Measurements from ENCODE around the gene ARHGAP10.

The ARHGAP10 gene

GRCh38 chr4:147950261-147950660, 218.4 kb downstream of the ARHGAP10 start:
- DNase-seq (ENCODE audit: low spot score) = no peak

- DNase-seq (ENCODE audit: low spot score) = no peak
Measured at GRCh38 chr4:147950841-147951240, 219.0 kb downstream of the ARHGAP10 start.

DNA sequence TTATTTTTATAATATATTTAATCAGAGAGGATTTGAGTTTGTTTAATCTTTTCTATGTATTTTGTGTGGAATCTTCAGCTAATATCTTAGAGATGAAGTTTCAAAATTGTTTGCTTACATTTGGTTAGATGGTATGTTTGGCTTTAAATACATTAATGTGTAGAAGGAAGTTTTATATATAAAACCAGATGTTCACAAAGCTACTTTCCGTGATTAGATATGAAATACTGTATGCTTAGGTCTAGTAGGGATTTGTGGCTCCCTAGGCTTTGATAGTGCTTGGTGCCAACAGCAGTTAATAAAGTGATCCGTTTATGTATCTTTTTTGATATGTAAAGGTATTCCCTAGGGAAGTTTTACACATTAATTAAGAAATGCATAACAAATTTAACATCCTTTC, 223.0 kb downstream of the ARHGAP10 start:
- DNase-seq (ENCODE audit: low spot score) = no peak

GRCh38 chr4:147955827-147956558, 224.1 kb downstream of the ARHGAP10 start:
- DNase-seq (ENCODE audit: low spot score) = no peak

GRCh38 chr4:147957446-147957845, 225.6 kb downstream of the ARHGAP10 start:
- no peak for DNase-seq (ENCODE audit: low spot score)

DNA sequence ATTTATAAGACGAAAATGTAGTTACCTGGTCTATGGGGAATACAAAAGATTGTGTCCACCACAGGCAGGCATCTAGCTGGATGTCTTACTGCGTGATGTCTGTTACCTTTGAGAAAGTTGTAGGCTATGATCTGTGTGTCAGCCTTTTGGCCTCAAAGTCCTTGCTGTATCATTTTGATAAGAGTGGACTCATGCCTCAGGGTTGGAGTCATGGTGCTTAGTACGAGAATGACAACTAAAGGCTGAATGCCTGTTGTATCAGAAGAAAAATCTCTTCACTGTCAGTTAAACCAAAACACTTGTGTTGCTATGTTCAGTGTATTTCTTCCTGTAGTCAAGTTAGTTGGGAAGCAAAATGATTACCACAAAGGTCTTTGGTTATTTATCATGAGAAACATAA, 226.2 kb downstream of the ARHGAP10 start:
- DNase-seq (ENCODE audit: low spot score) = no peak

DNA sequence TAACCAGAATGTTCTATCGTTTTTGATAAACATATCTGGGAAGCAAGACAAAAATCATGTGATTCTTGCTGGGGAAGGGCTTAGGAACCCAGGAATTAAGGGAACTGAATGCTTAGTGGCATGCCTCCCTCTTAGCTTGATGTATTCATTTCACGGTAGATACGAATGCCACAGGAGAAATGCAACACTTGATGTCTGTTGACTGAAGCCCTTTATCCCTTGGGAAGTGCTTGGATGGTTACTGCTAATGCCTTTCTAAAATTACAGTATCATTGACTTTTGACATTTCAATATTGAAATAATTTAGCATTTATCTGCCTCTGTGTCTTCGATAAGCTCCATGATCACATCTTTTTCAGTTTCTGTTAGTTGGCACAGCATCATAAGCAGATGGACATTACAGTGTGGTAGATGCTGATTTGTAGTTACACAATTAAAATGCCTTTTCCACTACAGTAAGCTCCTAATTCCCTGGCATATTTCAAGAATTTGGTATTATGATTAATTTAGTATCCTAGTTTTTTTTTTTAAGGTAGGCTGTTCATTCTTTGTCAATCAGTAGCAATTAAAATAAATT, 226.7 kb downstream of the ARHGAP10 start:
- DNase-seq (ENCODE audit: low spot score) = no peak

- no peak for DNase-seq (ENCODE audit: low spot score)
Measured at GRCh38 chr4:147960971-147961370, 229.1 kb downstream of the ARHGAP10 start.

DNA sequence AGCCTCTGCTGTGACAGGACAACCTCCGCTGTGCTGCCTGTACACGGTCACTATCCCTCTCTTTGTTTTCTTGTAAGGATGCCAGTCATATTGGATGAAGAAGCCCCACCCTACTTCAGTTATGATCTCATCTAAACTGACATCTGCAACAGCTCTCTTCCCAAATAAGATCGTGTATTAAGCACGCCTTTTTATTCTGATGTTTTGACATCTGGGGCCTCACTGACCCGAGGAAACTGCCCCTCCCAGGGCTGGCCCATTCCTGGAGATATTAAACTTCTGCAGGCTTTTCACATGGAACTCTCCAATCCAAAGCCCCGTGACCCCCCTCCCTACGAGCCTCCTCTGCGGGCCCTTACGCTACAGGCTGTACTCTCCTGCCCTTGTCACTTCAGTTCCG, 232.0 kb downstream of the ARHGAP10 start:
- no peak for DNase-seq (ENCODE audit: low spot score)

- no peak for DNase-seq (ENCODE audit: low spot score)
Measured at GRCh38 chr4:147964266-147964880, 232.5 kb downstream of the ARHGAP10 start.

- DNase-seq (ENCODE audit: low spot score) = no peak
Measured at GRCh38 chr4:147965056-147965455, 233.2 kb downstream of the ARHGAP10 start.

GRCh38 chr4:147965873-147966272, 234.0 kb downstream of the ARHGAP10 start:
- no peak for DNase-seq (ENCODE audit: low spot score)

DNA sequence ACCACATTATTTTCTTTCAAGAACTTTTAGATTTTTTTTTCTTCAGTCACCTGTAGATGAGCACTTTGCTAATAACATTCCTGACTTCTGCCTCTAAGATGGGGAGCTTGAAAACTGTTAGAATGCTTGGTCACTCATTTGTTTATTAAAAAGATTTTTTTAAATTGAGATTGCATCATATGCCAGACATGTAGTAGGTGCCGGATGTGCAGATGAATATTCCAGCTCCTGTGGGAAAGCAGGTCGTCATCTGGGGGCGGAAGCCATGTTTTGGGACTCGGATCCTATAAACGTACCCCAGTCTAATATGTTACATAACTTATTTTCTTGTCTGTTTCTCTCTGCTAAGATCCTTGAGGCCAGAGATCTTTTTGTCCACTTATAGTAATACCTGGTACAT, 236.8 kb downstream of the ARHGAP10 start:
- no peak for DNase-seq (ENCODE audit: low spot score)

DNA sequence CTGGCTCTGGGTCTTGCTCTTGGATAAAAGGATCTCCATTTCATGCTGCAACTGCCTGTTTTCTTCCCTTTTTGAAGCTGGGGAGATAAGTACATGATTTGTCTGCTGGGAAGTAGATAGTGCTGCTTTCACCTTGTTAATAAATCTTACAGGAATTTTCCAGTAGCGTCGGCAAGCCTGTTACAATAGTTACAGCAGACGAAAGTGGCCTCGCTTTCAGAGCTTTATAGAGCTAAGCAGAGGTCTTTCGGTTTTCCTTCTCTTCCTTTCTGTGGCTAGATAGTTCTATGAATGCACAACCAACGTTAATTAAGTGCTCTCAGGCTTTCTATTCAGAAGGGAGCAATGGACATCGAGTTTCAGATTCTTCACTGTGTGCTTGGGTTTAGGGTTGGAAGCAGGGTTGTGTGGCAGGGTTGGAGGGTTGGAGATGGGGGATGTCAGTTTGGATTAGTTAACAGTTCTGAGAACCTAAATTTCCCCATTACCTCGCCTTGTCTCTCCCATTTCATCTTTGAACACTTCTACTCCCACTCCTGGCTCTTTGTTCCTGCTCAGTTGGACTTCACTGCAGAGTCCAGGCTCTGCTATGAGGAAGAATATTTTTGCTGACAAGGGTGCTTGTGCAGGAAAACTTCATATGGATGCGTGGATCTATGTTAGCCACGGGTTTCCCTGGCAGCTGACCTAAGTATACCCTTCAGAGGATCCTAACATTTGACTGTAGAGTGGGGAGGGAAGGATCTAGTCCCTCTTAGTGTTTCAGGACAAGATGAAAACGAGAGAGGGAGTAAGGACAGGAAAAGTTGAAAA, 237.9 kb downstream of the ARHGAP10 start:
- no peak for DNase-seq (ENCODE audit: low spot score)

GRCh38 chr4:147971116-147971515, 239.2 kb downstream of the ARHGAP10 start:
- no peak for DNase-seq (ENCODE audit: low spot score)

DNA sequence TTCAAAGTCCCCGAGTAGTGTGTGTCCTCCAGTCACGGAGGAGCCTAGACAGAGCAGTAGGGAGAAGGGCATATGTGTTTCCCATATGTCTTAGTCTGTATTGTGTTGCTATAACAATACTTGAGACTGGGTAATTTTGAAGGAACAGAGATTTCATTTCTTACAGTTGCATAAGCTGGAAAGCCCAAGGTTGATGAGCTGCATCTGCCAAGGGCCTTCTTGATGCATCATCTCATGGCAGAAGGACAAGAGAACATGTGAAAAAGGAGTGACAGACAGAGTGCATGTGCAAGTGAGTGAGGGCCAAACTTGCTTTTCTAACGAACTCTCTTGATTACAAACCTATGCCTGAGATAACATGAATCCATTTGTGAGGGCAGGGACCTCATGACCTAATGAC, 243.4 kb downstream of the ARHGAP10 start:
- DNase-seq (ENCODE audit: low spot score) = no peak

GRCh38 chr4:147975933-147976928, 244.3 kb downstream of the ARHGAP10 start:
- no peak for DNase-seq (ENCODE audit: low spot score)

DNA sequence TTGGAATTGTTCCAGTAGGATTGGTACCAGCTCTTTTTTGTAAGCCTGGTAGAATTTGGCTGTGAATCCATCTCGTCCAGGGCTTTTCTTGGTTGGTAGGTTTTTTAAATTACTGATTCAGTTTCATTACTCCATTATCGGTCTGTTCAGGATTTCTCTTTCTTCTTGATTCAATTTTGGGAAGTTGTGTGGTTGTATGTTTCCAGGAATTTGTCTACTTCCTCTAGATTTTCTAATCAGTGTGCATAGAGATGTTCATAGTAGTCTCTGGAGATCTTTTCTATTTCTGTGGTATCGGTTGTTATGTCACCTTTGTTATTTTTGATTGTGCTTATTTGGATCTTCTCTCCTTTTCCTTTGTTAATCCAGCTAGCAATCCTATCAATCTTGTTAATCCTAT, 248.7 kb downstream of the ARHGAP10 start:
- DNase-seq (ENCODE audit: low spot score) = no peak

DNA sequence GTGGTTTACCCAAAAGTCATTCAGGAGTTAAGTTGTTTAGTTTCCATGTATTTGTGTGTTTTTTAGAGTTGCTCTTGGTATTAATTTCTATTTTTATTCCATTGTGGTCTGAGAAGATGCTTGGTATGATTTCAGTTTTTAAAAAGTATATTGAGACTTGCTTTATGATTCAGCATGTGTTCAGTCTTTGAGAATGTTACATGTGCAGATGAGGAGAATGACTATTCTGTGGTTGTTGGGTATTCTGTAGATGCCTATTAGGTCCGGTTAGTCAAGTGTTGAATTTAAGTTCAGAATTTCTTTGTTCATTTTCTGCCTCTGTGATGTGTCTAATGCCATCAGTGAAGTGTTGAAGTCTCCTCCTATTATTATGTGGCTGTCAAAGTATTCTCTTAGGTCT, 249.4 kb downstream of the ARHGAP10 start:
- no peak for DNase-seq (ENCODE audit: low spot score)

DNA sequence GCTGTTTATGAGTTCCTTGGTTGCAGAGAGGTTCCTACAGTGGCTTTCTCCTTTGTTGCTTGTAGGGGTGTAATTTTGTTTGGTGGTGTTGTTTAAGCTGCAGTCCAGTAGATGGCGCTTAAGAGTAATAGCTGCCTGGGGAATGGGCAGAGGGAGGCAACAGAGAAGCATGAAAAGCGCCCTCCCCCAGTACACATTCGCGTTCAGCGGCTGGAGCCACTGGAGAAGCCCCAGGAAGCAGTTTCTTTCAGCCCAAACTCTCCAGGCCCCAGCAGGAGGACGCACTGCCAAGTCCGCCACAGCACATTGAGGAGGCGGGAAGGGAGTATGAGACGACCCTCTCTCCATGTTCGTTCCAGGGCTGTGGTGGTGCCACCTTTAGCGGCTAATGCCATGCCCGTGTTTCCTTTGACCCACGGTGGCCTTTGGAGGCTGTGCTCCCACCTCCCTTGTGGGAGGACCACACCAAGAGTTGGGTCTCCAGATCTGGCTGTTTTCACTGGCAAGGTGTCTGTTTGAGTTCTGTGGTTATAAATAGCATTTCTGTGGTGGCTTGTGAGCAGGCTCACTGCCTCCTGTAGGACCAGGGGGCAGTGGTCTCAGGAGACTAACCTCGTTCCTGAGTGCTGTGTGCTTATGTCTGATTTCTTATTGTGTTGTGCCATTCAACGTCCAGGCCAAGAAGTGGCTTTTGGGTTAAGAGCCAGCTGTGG, 252.3 kb downstream of the ARHGAP10 start:
- DNase-seq (ENCODE audit: low spot score) = peak; percentile 6

- no peak for DNase-seq (ENCODE audit: low spot score)
Measured at GRCh38 chr4:147984778-147985138, 252.9 kb downstream of the ARHGAP10 start.

All from hematopoietic multipotent progenitor cell treated with erythropoietin and hydrocortisone succinate and interleukin-3 and kit ligand, for 17 days (in vitro differentiated cells).